ENCODE measurements around the gene SPPL2B.

Gene SPPL2B

DNA sequence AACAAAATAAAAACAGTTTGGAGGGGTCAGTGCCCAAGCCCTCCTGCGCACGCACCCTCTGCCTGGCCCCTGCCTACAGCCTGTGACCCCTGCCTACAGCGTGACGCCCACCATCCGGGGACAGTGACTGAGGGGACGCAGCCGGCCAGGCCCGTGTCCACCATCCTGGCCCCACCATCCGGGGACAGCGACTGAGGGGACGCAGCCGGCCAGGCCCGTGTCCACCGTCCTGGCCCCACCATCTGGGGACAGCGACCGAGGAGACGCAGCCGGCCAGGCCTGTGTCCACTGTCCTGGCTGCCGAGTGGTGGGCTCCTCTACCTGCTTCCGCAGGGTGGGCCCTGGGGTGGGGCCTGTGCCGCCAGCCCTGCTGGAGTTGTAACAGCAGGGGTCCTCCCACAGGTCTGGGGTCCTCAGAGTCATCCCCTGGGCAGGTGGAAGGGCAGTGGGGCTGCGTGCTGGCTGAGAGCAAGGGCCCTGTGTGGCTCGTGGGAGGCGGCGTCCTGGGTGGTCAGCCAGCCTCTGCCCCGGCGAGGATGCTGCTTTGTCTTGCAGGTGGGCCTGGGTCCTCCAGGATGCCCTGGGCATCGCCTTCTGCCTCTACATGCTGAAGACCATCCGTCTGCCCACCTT, 14.3 kb downstream of the SPPL2B start:
- H3K79me2 ChIP-seq (ENCODE audit: insufficient read depth, low read length), result peaks cover 9% of the 10 kb centered on the region
- no peaks in the 10 kb centered on the region for H3K27me3 ChIP-seq (ENCODE audit: insufficient read depth, low read length, poor library complexity, severe bottlenecking)
- peaks cover 24% of the 10 kb centered on the region; the same call in 1 of the 2 replicates for H3K36me3 ChIP-seq (ENCODE audit: insufficient read depth, low read length)
- no peaks in the 10 kb centered on the region for H3K9me3 ChIP-seq (ENCODE audit: insufficient read depth, low read depth, low read length)
- H3K4me2 ChIP-seq (ENCODE audit: low read depth, low read length, poor library complexity, severe bottlenecking), result no peak overlapping the region
- TF ChIP-seq, protein P1, sequence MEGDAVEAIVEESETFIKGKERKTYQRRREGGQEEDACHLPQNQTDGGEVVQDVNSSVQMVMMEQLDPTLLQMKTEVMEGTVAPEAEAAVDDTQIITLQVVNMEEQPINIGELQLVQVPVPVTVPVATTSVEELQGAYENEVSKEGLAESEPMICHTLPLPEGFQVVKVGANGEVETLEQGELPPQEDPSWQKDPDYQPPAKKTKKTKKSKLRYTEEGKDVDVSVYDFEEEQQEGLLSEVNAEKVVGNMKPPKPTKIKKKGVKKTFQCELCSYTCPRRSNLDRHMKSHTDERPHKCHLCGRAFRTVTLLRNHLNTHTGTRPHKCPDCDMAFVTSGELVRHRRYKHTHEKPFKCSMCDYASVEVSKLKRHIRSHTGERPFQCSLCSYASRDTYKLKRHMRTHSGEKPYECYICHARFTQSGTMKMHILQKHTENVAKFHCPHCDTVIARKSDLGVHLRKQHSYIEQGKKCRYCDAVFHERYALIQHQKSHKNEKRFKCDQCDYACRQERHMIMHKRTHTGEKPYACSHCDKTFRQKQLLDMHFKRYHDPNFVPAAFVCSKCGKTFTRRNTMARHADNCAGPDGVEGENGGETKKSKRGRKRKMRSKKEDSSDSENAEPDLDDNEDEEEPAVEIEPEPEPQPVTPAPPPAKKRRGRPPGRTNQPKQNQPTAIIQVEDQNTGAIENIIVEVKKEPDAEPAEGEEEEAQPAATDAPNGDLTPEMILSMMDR (conservative IDR thresholded peaks at IDR 0.05; ENCODE audit: low read length), result no peak
- no peak for TF ChIP-seq EZH2phosphoT487 (IDR thresholded peaks at IDR 0.05; ENCODE audit: borderline replicate concordance)
- no peak overlapping the region for H3K4me3 ChIP-seq (ENCODE audit: low read length, poor library complexity, severe bottlenecking)
- H3K4me1 ChIP-seq (ENCODE audit: insufficient read depth, low read length, poor library complexity, severe bottlenecking), result no peaks in the 10 kb centered on the region
- H3K9me2 ChIP-seq (replicated peaks; ENCODE audit: low read depth, low read length), result no peaks in the 10 kb centered on the region
- no peak overlapping the region for H2AFZ ChIP-seq (ENCODE audit: low read length)
- H3F3A ChIP-seq (ENCODE audit: low read depth), result no peaks in the 10 kb centered on the region
- no peak overlapping the region for H3K9ac ChIP-seq (ENCODE audit: low read depth, low read length, poor library complexity, severe bottlenecking)
- peaks cover 6% of the 10 kb centered on the region for H4K20me1 ChIP-seq (ENCODE audit: insufficient read depth, low read length, poor library complexity, severe bottlenecking)

DNA sequence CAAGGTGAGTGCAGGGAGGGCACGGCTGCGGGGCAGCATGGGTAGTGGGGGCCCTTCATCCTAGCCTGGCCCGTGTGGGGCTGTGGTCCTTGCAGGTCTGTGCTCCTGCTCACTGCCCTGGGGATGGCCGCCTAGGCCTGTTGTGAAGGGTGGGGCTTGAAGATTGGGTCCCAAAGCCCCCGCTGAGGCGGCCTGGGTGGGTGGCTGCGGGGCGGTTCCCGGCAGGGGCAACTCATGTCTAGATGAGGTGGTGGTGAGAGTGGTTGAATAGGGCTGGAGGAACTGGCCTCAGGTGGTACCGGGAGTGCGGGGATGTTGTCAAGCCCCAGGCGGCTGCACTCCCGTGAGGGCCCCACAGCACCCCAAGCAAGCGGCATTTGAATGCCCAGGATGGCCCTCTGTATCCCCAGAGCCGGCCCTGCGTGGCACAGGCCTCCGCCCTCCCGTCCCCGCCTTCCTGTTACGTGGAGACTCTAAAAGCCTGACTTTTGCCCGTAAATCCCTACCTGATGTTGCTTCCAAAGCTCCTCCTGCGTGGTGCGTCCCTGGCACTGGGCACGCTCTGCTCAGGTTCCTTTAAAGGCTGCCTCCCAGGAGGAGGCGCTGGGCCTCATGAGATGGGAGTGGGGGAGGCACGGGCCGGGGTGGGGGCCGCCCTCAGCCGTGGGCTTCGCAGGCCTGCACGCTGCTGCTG, 15.0 kb downstream of the SPPL2B start:
- no peak overlapping the region for H3K4me2 ChIP-seq (ENCODE audit: low read depth, low read length, poor library complexity, severe bottlenecking)
- peaks cover 24% of the 10 kb centered on the region; the same call in 1 of the 2 replicates for H3K36me3 ChIP-seq (ENCODE audit: insufficient read depth, low read length)
- no peaks in the 10 kb centered on the region for H3K9me2 ChIP-seq (replicated peaks; ENCODE audit: low read depth, low read length)

DNA sequence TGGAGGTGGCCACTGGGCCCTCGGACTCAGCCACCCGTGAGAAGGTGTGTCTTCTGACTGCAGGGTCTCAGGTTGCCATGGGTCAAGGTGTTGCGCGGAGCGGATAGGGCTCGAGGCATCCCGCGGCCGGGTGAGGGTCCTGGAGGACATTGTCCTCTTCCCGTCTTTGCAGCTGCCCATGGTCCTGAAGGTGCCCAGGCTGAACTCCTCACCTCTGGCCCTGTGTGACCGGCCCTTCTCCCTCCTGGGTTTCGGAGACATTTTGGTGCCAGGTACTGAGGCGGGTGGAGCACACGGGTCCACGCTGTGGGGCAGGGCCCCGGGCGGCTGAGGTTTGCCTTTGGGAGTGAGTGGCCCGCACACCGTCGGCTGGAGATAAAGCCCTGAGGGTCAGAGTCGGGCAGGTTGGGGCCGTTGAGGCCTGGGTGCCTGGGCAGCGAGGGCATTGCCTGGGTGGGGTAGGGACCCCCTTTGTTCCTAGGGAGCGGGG, 15.9 kb downstream of the SPPL2B start:
- Histone ChIP-seq H2AFZ (ENCODE audit: low read length) (no peak overlapping the region), H3K79me2 (ENCODE audit: insufficient read depth, low read length) (no peaks in the 10 kb centered on the region), H3K9ac (ENCODE audit: low read depth, low read length, poor library complexity, severe bottlenecking) (no peak overlapping the region), H3K9me2 (replicated peaks; ENCODE audit: low read depth, low read length) (no peaks in the 10 kb centered on the region), H3K4me3 (ENCODE audit: low read length, poor library complexity, severe bottlenecking) (no peak overlapping the region), H3K9me3 (ENCODE audit: insufficient read depth, low read depth, low read length) (no peaks in the 10 kb centered on the region), H4K20me1 (ENCODE audit: insufficient read depth, low read length, poor library complexity, severe bottlenecking) (no peaks in the 10 kb centered on the region), H3K4me2 (ENCODE audit: low read depth, low read length, poor library complexity, severe bottlenecking) (no peak overlapping the region), H3F3A (ENCODE audit: low read depth) (no peaks in the 10 kb centered on the region), H3K36me3 (ENCODE audit: insufficient read depth, low read length) (peaks cover 20% of the 10 kb centered on the region; the same call in 1 of the 2 replicates), H3K27me3 (ENCODE audit: insufficient read depth, low read length, poor library complexity, severe bottlenecking) (no peaks in the 10 kb centered on the region), H3K4me1 (ENCODE audit: insufficient read depth, low read length, poor library complexity, severe bottlenecking) (no peaks in the 10 kb centered on the region)
- TF ChIP-seq, protein P1 (conservative IDR thresholded peaks at IDR 0.05; ENCODE audit: low read length), result no peak
- no peak for TF ChIP-seq EZH2phosphoT487 (IDR thresholded peaks at IDR 0.05; ENCODE audit: borderline replicate concordance)

More for the DNA sequence above, 15.0 kb downstream of the SPPL2B start:
- Histone ChIP-seq H3F3A (ENCODE audit: low read depth) (no peaks in the 10 kb centered on the region), H2AFZ (ENCODE audit: low read length) (no peak overlapping the region), H3K4me3 (ENCODE audit: low read length, poor library complexity, severe bottlenecking) (no peak overlapping the region), H3K27me3 (ENCODE audit: insufficient read depth, low read length, poor library complexity, severe bottlenecking) (no peaks in the 10 kb centered on the region), H3K4me1 (ENCODE audit: insufficient read depth, low read length, poor library complexity, severe bottlenecking) (no peaks in the 10 kb centered on the region), H3K9me3 (ENCODE audit: insufficient read depth, low read depth, low read length) (no peaks in the 10 kb centered on the region), H3K79me2 (ENCODE audit: insufficient read depth, low read length) (peaks cover 3% of the 10 kb centered on the region; the same call in 1 of the 2 replicates), H4K20me1 (ENCODE audit: insufficient read depth, low read length, poor library complexity, severe bottlenecking) (no peaks in the 10 kb centered on the region), H3K9ac (ENCODE audit: low read depth, low read length, poor library complexity, severe bottlenecking) (no peak overlapping the region)
- TF ChIP-seq EZH2phosphoT487 (IDR thresholded peaks at IDR 0.05; ENCODE audit: borderline replicate concordance), result no peak
- TF ChIP-seq, protein P1 (conservative IDR thresholded peaks at IDR 0.05; ENCODE audit: low read length), result no peak
